Measurements from ENCODE around the gene LMO7.

The LMO7 gene

DNA sequence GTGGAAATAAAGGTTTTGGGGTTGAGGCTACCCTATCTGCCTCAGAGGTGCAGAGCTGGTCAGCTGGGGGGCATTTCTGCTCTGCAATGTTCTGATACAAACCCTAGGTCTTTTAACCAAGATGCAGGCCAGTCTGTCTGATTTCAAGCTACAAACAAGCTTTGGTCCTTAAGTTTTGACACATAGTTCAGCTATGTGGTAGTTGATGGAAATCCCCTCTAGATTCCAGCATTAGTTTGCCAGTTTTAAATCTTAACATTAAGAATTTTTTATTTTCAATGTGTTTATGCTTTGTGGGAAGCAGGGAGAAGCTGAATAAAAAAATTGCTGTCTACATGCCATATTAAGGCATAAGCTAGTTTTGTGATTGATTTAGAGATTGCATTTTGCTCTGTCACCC is 225.7 kb downstream of the LMO7 start:
- no peak for DNase-seq

DNA sequence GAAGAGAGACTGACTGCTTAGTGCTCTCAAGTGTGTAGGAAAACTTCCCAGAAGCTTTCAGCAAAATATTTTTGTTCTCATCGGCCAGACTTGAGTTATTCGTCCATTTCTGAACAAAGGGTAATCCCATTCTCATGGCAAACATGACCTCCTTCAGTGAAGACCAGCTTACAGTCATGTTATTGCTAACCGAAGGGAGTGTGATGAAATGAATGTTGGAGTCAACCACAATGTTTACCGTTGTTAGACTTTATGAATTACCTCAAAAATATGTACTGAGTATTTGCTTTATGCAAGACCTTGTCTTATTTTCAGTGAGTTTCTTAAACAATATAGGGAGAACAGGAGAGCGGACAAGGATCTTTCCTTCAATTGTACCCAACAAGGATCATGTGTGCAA is 228.6 kb downstream of the LMO7 start:
- no peak for DNase-seq

GRCh38 chr13:75867379-75868117 is 231.4 kb downstream of the LMO7 start:
- no peak for DNase-seq

- no peak for DNase-seq
These were observed 233.9 kb downstream of the LMO7 start for GRCh38 chr13:75869981-75870380.

- no peak for DNase-seq
These were observed 234.3 kb downstream of the LMO7 start for GRCh38 chr13:75870397-75870903.

GRCh38 chr13:75871059-75871458 is 234.9 kb downstream of the LMO7 start:
- DNase-seq = no peak

GRCh38 chr13:75872980-75873379 is 236.8 kb downstream of the LMO7 start:
- no peak for DNase-seq

DNA sequence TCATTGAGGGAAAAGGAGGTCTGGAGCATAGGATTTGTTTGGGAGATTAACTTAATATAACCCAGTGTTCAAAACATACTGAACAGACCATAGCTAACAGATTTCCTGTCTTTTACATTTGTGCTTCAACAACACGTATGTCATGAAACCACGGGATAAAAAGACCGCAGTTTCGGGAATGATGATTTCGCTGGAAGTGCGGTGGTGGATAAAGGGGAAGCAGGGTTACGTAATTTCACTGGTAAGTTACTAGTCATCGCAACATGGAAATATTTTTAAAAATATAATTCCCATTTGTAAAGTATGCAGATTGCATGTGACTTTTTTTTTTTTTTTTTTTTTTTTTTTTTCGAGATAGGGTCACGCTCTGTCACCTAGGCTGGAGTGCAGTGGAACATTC is 237.4 kb downstream of the LMO7 start:
- no peak for DNase-seq

- no peak for DNase-seq
These were observed 239.3 kb downstream of the LMO7 start for GRCh38 chr13:75875450-75875849.

- no peak for DNase-seq
These were observed 240.3 kb downstream of the LMO7 start for GRCh38 chr13:75876142-75877050.

- DNase-seq = no peak
These were observed 240.9 kb downstream of the LMO7 start for GRCh38 chr13:75877071-75877470.

DNA sequence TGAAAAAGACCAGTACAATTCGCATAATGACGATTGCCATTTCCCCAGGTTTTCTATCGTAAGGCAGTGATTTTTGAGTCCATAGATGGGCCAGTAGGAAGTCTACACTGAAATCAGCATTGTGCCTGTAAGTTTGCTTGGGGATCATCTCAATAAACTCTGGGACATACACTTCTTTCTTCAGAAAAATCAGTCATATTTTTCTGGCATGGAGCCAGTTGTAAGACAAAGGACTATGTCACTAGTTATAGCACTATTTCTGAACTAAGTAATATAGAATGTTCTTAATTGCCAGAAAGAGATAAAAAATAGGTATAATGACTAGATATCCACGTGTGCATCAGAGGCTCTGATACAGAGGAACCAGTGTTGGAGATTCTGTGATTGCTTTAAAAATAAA is 243.5 kb downstream of the LMO7 start:
- no peak for DNase-seq

GRCh38 chr13:75881109-75881775 is 245.1 kb downstream of the LMO7 start:
- DNase-seq = no peak

DNA sequence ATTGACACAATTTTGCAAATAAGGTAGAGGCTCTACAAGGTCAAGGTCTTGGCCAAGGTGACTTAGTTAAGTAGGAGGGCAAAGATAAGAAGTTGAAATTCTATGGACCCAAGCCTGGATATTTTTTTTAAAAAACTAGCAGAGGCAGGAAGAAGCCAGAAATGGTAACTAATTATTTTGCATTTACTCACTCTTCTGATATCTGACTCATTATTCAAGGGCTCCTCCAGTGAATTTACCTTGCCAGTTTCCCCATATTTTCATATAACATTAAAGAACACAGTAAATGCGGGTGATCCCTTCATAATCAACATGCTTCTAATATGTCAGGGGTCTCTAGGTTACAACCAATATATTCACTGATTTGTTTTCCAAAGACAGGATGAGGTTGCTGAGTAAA is 246.1 kb downstream of the LMO7 start:
- no peak for DNase-seq

GRCh38 chr13:75889427-75889826 is 253.3 kb downstream of the LMO7 start:
- DNase-seq = no peak

DNA sequence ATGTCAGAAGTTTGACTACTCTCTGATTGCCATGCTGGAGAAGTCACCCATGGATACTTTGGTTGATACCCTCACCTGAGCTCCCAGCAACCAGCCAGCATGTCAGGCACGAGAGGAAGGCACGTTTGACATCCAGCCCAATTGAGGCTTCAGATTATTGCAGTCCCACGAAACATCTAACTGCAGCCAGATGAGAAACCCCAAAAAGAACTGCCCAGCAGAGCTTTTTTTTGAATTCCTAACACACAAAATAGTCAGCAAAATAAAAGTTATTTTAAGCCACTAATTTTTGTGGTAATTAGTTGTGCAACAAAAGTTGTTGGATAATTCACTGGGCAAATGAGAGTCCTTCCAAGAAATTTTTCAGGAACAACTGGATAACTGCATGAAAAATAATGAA is 259.0 kb downstream of the LMO7 start:
- DNase-seq = no peak

GRCh38 chr13:75896271-75896670 is 260.1 kb downstream of the LMO7 start:
- no peak for DNase-seq

- no peak for DNase-seq
These were observed 261.3 kb downstream of the LMO7 start for GRCh38 chr13:75897386-75897785.

GRCh38 chr13:75901501-75901900 is 265.4 kb downstream of the LMO7 start:
- no peak for DNase-seq

GRCh38 chr13:75902166-75903104 is 266.3 kb downstream of the LMO7 start:
- no peak for DNase-seq

GRCh38 chr13:75904012-75904411 is 267.9 kb downstream of the LMO7 start:
- no peak for DNase-seq

- no peak for DNase-seq
These were observed 270.2 kb downstream of the LMO7 start for GRCh38 chr13:75906315-75906714.
